GM12872 (cell line): ENCODE measurements around the gene CCNL2.
A peak's percentile ranks its signal among the peaks of the same experiment; 100 is the strongest.

ENCODE experiments used
- CTCF ChIP-seq: IDR thresholded peaks from 3 replicates; pipeline ENCODE4 v1.5.1; 2011; ENCODE audit warnings: low read depth, mild to moderate bottlenecking, low read length, moderate library complexity; ENCODE audit not compliant: insufficient read depth

The CCNL2 gene

GRCh38 chr1:1399187-1399871, at the start of gene CCNL2:
Gene CCNL2, minus strand, starts transcription at chr1:1399335. Its CDS starts 29 bp downstream, at chr1:1399306.
- TF ChIP-seq CTCF = peak; percentile 60

GRCh38 chr1:1442069-1442770, 43.1 kb upstream of the CCNL2 start:
- TF ChIP-seq CTCF = no peak

- peak; percentile 93 for TF ChIP-seq CTCF
Observed at GRCh38 chr1:1441002-1441888, 42.1 kb upstream of the CCNL2 start.

GRCh38 chr1:1440262-1441001, 41.3 kb upstream of the CCNL2 start:
- TF ChIP-seq CTCF = no peak

GRCh38 chr1:1439546-1440261, 40.6 kb upstream of the CCNL2 start:
- no peak for TF ChIP-seq CTCF

- no peak for TF ChIP-seq CTCF
Observed at GRCh38 chr1:1438531-1439381, 39.6 kb upstream of the CCNL2 start.
